ENCODE results near the gene WDTC1. TPM values are rescaled to one million over a fixed set of nuclear protein-coding genes. Genes with fewer than 3 reads are reported as not detected.

WDTC1 gene
- total RNA-seq, 1 experiment from 2014 or later: 26.6 TPM

- TF ChIP-seq REST (IDR thresholded peaks at IDR 0.05; ENCODE audit: low read depth) (no peak), CEBPB (IDR thresholded peaks at IDR 0.05; ENCODE audit: low read depth) (no peak), POLR2A (IDR thresholded peaks at IDR 0.05; ENCODE audit: borderline replicate concordance, extremely low read depth, insufficient read depth, insufficient read length) (no peak), POLR2AphosphoS5 (IDR thresholded peaks at IDR 0.05; ENCODE audit: low read depth, low read length) (no peak), FOSL1 (IDR thresholded peaks at IDR 0.05; ENCODE audit: low read depth) (no peak), CBX3 (IDR thresholded peaks at IDR 0.05; ENCODE audit: low read depth) (no peak), ATF3 (IDR thresholded peaks at IDR 0.05) (no peak), CTCF (IDR thresholded peaks at IDR 0.05 in 2 of 3, conservative IDR thresholded peaks at IDR 0.05 in 1 of 3; ENCODE audit: borderline replicate concordance in 1 of 3, insufficient read depth in 1 of 3, low read depth in 2 of 3, low read length in 2 of 3) (no peak), YY1 (IDR thresholded peaks at IDR 0.05; ENCODE audit: extremely low read depth, insufficient replicate concordance, low read depth, low read length) (no peak), SRF (IDR thresholded peaks at IDR 0.05; ENCODE audit: low read depth) (no peak), EZH2phosphoT487 (IDR thresholded peaks at IDR 0.05; ENCODE audit: borderline replicate concordance) (no peak)
These were observed 115.6 kb downstream of the WDTC1 start (continued) for GRCh38 chr1:27349784-27350662.

All from HCT116 (cell line).